Measurements from ENCODE around the gene CCT3. TPM values are rescaled to one million over a fixed set of nuclear protein-coding genes. Genes with fewer than 3 reads are reported as not detected.
A peak's percentile ranks its signal among the peaks of the same experiment; 100 is the strongest.

The CCT3 gene
- total RNA-seq, 1 donor from 2014 or later: 302 TPM

DNA sequence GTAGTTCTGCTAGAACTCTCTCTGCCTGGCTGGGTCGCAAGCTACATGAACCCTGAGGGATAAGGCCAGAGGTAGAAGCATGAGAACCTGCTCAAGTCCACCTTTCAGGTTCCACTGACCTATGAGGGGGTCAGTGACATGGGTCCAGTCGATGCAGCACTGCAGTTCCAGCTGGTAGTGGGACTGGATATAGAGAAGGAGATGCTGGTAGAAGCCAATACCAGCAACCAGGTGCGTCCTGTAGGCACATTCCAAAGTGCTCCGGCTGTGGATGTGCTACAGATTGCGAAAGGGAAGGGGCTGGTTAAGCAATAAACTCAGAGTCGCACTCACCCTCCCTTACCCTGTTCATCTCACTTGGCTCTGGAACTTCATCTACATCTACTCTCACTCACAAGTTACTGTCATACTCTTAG lies 61.1 kb downstream of the CCT3 start:
- DNase-seq: no peak

DNA sequence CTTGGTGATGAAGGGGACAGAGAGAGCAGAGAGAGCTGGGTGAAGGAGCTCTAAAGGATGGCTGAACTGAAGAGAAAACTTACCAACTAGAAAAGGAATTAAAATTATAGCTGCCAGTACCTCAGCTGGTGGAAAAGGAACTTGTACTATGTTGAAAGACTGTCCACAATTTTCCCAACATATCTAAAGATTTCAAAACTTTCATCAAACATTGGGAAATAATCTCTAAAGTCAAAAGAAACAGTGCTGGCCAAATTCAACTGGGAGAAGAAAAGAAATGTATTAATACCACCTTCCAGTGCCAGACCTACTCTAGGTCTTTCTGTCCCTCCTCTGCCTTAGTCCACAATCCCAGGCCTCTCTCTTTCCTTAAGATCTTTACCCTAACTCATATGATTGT lies 61.6 kb downstream of the CCT3 start:
- DNase-seq: no peak

DNA sequence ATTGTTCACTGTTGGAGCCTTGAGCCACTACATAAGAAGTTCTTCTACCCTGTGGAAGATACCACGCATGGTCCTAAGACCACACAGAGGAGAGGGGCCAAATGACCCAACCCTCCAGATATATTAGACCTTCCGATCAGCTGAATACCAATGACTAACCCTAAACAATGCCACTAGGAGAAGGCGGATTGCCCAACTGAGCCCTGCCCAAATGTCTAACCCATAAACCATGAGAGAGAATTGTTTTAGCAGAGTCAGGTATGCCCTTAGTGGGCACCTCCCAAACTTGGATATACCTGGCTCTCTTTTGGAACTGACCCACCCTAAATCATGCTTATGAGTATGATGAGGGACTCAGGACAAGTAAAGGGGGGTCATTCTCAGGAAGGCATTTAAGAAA lies 67.8 kb downstream of the CCT3 start:
- DNase-seq: no peak

DNA sequence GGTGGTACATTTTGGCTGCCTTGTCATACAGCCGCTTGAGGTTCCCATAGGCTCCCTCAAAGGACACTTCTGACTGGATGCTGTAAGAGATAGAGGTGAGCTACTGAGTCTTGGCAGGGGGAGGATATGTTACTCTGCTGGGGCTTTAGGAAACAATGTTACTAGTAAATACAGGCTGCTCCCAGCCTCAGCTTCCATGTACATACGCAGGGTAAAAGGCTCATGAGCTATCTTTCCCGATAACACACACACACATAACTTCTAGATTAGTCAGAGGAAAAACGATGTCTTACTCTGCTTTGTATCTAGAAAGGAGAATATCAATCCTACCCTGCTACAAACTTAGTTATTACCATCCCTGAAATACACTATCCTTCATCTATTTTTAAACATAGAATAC lies 69.8 kb downstream of the CCT3 start:
- no peak for DNase-seq

DNA sequence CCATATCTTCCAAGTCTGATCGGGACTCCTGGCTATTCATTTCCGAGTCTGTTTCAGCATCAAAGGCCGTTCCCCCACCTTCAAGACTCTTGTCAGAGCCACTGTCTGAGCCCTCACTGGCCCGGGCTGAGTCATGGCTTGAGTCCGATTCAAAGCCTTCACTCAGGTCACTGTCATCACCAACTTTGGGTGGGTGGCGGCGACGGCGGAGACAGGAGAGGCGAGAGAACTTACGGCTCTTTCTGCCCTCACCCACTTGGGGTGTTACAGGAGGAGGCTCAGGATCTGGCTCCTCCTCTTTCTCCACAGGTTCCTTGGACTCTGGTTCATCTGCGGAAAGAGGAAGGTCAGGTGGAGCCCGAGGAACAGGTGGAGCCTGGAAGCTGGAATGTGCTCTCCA lies 72.0 kb downstream of the CCT3 start:
- no peak for DNase-seq

DNA sequence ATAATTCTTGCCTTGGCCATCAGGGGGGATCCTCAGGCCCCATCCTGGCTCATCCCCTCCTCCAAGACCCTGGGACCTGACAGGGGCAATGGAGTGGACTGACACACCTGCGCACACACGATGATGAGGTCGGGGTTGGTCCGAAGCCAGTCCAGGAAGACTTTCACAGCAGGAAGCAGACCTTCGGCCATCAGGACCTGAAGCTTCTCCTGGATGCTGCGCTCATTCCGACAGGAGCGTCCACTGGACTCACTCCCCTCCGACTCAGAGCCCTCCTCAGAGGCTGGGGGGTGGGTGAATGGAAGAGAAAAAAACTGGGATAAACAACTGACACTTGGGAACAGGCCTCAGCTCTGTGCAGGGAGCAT lies 74.8 kb downstream of the CCT3 start:
- DNase-seq: no peak

DNA sequence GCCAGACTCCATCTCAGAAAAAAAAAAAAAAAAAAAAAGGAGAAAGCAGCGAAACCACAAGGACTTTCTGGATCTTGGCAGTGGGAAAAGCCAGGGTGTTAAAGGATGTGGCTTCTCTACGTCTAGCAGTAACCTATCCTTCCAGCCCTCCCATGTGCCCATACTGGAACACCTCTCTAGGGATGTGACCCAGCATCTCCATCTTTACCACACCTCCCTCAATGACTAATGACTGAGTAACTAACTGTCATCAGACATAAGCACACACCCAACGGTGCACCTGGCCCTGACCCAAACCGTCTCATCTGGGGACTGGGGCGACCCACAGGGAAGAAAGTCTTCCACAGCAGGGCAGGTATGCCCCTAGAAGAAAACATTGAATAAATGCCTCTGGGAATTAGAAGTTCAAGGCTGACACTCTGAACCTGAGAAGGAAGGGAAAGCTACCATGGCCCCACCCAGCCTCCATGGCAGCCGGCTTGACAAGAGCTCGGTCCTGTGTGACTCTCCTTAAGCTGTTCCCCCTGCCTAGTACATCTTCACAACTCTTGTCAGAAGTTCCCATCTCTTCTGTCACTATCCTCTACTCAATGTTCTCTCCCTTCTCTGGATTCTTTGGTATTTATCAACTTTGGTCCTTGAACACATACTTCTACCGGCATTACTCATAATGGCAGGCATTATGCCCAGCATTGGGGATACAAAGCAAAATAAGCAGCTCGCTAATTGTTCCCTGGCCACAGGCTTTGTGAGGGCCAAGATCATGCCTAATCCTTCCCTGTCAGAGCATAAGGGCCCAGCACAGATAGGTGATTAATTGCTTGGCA lies 75.4 kb downstream of the CCT3 start:
- no peak for DNase-seq

DNA sequence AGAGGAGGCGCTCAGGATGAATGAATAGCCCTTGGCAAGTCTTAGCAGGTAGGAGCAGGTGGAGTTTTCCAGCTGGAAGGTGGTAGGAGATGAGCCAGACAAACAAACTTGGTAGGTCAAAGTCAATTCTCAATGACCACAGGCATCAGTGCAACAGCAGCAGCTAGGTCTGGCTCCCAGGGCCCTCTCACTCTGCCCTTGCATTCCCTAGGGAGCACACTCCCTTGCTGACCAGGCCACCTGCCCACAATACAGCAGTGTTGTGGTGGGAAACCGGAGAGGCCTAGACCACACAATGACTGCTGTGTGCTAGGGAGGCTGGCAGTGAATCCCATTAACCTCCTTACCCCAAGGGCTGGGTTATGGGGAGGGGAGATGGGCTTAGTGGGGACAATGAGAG lies 77.2 kb downstream of the CCT3 start:
- no peak for DNase-seq

DNA sequence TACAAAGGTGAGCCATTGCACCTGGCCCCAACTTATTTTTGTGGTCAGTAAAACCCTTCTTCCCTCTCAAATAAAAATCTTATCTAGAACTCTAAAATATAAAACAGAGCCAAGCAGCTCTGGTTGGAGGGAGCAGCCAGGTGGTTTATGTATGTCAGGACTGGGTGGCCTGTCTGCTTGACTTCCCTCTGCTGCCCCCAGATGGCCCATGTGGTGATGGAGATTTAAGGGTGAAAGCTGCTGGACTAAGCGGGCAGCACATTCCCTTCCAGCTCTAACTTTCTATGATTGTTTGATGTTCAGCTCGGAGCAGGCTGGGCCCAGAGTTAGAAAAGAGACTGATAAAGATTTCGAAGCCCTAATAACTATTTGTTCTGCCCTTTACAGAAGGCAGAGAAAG lies 78.3 kb downstream of the CCT3 start:
- DNase-seq: peak; percentile 65

Other genes with a start within 250 kb of the CCT3 start
- 721 TPM for gene LMNA, start 223.6 kb downstream of the CCT3 start, total RNA-seq
- gene SEMA4A, start 184.7 kb downstream of the CCT3 start, total RNA-seq: 5.5 TPM
- gene SLC25A44, start 144.2 kb downstream of the CCT3 start, total RNA-seq: 9.4 TPM
- 49.7 TPM for gene PMF1, start 125.3 kb downstream of the CCT3 start, total RNA-seq
- 1.0 TPM for gene BGLAP, start 96.1 kb downstream of the CCT3 start, total RNA-seq
- 1.0 TPM for gene PAQR6, start 90.2 kb downstream of the CCT3 start, total RNA-seq
- 52.1 TPM for gene SMG5, start 55.5 kb downstream of the CCT3 start, total RNA-seq
- gene TMEM79, start 54.0 kb downstream of the CCT3 start, total RNA-seq: 6.1 TPM
- 13.1 TPM for gene GLMP, start 42.6 kb downstream of the CCT3 start, total RNA-seq
- gene VHLL, start 39.0 kb downstream of the CCT3 start, total RNA-seq: not detected
- gene TSACC, start 234 bp upstream of the CCT3 start, total RNA-seq: not detected
- gene RHBG, start 30.9 kb upstream of the CCT3 start, total RNA-seq: 0.31 TPM
- gene MEF2D, start 162.5 kb upstream of the CCT3 start, total RNA-seq: 23.6 TPM
- gene IQGAP3, start 234.3 kb upstream of the CCT3 start, total RNA-seq: 10.3 TPM
- 0.82 TPM for gene TTC24, start 241.4 kb upstream of the CCT3 start, total RNA-seq

Data from tongue (tissue), 2 donors.